HG03066 (cell line): Measurements from ENCODE around the gene ABCF1.
A peak's percentile ranks its signal among the peaks of the same experiment; 100 is the strongest.
"Not testable (repeated sequence)": the region's sequence is repeated elsewhere in the genome, so short reads cannot be mapped to it uniquely, and the experiment has no call there.

Experiments
- ATAC-seq: cut with Tn5 transposase; IDR thresholded peaks from one replicate; pipeline ENCODE4 v1.9.1; 2021; ENCODE audit warnings: low read depth; ENCODE audit not compliant: unreplicated experiment

Gene ABCF1

GRCh38 chr6:30571075-30571761, at the start of gene ABCF1:
Gene ABCF1 (plus strand): TSS chr6:30571442. CDS start chr6:30571488, 46 bp downstream.
- peak; percentile 92 for ATAC-seq

- ATAC-seq, result not testable (repeated sequence)
These were observed 49.3 kb upstream of the ABCF1 start for GRCh38 chr6:30521952-30522351.

GRCh38 chr6:30526444-30526843, 44.8 kb upstream of the ABCF1 start:
- not testable (repeated sequence) for ATAC-seq

GRCh38 chr6:30529349-30529875, 41.8 kb upstream of the ABCF1 start:
- ATAC-seq, result not testable (repeated sequence)

- no peak for ATAC-seq
These were observed 41.2 kb upstream of the ABCF1 start for GRCh38 chr6:30530014-30530413.

- ATAC-seq, result no peak
These were observed 37.6 kb upstream of the ABCF1 start for GRCh38 chr6:30533460-30534294.

- ATAC-seq, result no peak
These were observed 33.3 kb upstream of the ABCF1 start for GRCh38 chr6:30537931-30538330.

- peak; percentile 58 for ATAC-seq
These were observed 29.5 kb upstream of the ABCF1 start for GRCh38 chr6:30541515-30542403.

- no peak for ATAC-seq
These were observed 28.9 kb upstream of the ABCF1 start for GRCh38 chr6:30542404-30542725.

GRCh38 chr6:30542915-30543314, 28.3 kb upstream of the ABCF1 start:
- no peak for ATAC-seq

GRCh38 chr6:30543821-30544220, 27.4 kb upstream of the ABCF1 start:
- no peak for ATAC-seq

- ATAC-seq, result no peak
These were observed 26.5 kb upstream of the ABCF1 start for GRCh38 chr6:30544666-30545272.

- no peak for ATAC-seq
These were observed 23.8 kb upstream of the ABCF1 start for GRCh38 chr6:30547454-30547853.

GRCh38 chr6:30548375-30548774, 22.9 kb upstream of the ABCF1 start:
- ATAC-seq, result no peak

- ATAC-seq, result no peak
These were observed 16.8 kb upstream of the ABCF1 start for GRCh38 chr6:30554404-30554803.

GRCh38 chr6:30554962-30555815, 16.1 kb upstream of the ABCF1 start:
- no peak for ATAC-seq

GRCh38 chr6:30555816-30556065, 15.5 kb upstream of the ABCF1 start:
- ATAC-seq, result no peak

GRCh38 chr6:30556066-30556905, 15.0 kb upstream of the ABCF1 start, which contains the start of gene GNL1:
Gene GNL1 (minus strand): TSS chr6:30556489. CDS start chr6:30556203, 286 bp downstream.
- ATAC-seq, result peak; percentile 79
